Glutamatergic neuron (in vitro differentiated cells): ENCODE data around the gene HDAC10. TPM values are rescaled to one million over a fixed set of nuclear protein-coding genes. Genes with fewer than 3 reads are reported as not detected.

Source experiments
- DNase-seq: peaks from one replicate; pipeline ENCODE4 v3.0.0; 2022
- H3K27ac Mint-ChIP-seq: one replicate; pipeline ENCODE4 v1.8.0; 2020; ENCODE audit warnings: mild to moderate bottlenecking, mixed read lengths, inconsistent platforms; ENCODE audit not compliant: unreplicated experiment
- H3K27me3 Mint-ChIP-seq: one replicate; pipeline ENCODE4 v1.8.0; 2020; ENCODE audit warnings: mild to moderate bottlenecking, moderate library complexity, mixed read lengths, inconsistent platforms; ENCODE audit not compliant: unreplicated experiment
- H3K36me3 Mint-ChIP-seq: one replicate; pipeline ENCODE4 v1.8.0; 2020; ENCODE audit warnings: mild to moderate bottlenecking, mixed read lengths, inconsistent platforms; ENCODE audit not compliant: unreplicated experiment
- H3K4me1 Mint-ChIP-seq: one replicate; pipeline ENCODE4 v1.8.0; 2020; ENCODE audit warnings: mild to moderate bottlenecking, low read depth, mixed read lengths, inconsistent platforms; ENCODE audit not compliant: unreplicated experiment
- H3K4me3 Mint-ChIP-seq: one replicate; pipeline ENCODE4 v1.8.0; 2020; ENCODE audit warnings: mild to moderate bottlenecking, mixed read lengths, inconsistent platforms; ENCODE audit not compliant: unreplicated experiment
- H3K9me3 Mint-ChIP-seq: one replicate; pipeline ENCODE4 v1.8.0; 2020; ENCODE audit warnings: mild to moderate bottlenecking, moderate library complexity, mixed read lengths, inconsistent platforms; ENCODE audit not compliant: unreplicated experiment
- CTCF ChIP-seq: fragments of 200-600 bp; sonication (generic); IDR thresholded peaks from one replicate; pipeline ENCODE4 v1.5.0; 2021; ENCODE audit not compliant: partially characterized antibody, unreplicated experiment
- total RNA-seq: library from RNA; stranded (reverse); fragmentation: NEBNext Ultra II Directional; extraction: Animal tissue kit (Norgen Biotek cat#: 25700); gene quantifications from one replicate; pipeline ENCODE4 v1.2.1, GENCODE V29; 2021; ENCODE audit not compliant: unreplicated experiment

Gene HDAC10
- total RNA-seq, 1 donor from 2014 or later: 88.2 TPM

- Mint-ChIP-seq H3K4me3 (no peak overlapping the region), H3K27ac (no peak overlapping the region), H3K4me1 (no peaks in the 10 kb centered on the region), H3K9me3 (no peaks in the 10 kb centered on the region), H3K36me3 (no peaks in the 10 kb centered on the region), H3K27me3 (no peaks in the 10 kb centered on the region)
- no peak for DNase-seq
- no peak for TF ChIP-seq CTCF
Observed at GRCh38 chr22:50285568-50286229, 34.6 kb upstream of the HDAC10 start.

GRCh38 chr22:50284479-50284878 lies 33.4 kb upstream of the HDAC10 start:
- no peaks in the 10 kb centered on the region for H3K4me1 Mint-ChIP-seq
- no peak for TF ChIP-seq CTCF
- H3K36me3 Mint-ChIP-seq: no peaks in the 10 kb centered on the region
- no peak overlapping the region for H3K27ac Mint-ChIP-seq
- DNase-seq: no peak
- H3K4me3 Mint-ChIP-seq: no peak overlapping the region
- no peaks in the 10 kb centered on the region for H3K27me3 Mint-ChIP-seq
- no peaks in the 10 kb centered on the region for H3K9me3 Mint-ChIP-seq

GRCh38 chr22:50283821-50284220 lies 32.8 kb upstream of the HDAC10 start:
- TF ChIP-seq CTCF: no peak
- no peaks in the 10 kb centered on the region for H3K4me1 Mint-ChIP-seq
- no peaks in the 10 kb centered on the region for H3K27me3 Mint-ChIP-seq
- DNase-seq: no peak
- no peaks in the 10 kb centered on the region for H3K36me3 Mint-ChIP-seq
- H3K9me3 Mint-ChIP-seq: no peaks in the 10 kb centered on the region
- no peak overlapping the region for H3K4me3 Mint-ChIP-seq
- no peak overlapping the region for H3K27ac Mint-ChIP-seq

GRCh38 chr22:50282361-50283155 lies 31.5 kb upstream of the HDAC10 start:
- no peak for TF ChIP-seq CTCF
- no peaks in the 10 kb centered on the region for H3K36me3 Mint-ChIP-seq
- H3K27me3 Mint-ChIP-seq: peaks cover 1% of the 10 kb centered on the region
- H3K4me1 Mint-ChIP-seq: no peaks in the 10 kb centered on the region
- no peaks in the 10 kb centered on the region for H3K9me3 Mint-ChIP-seq
- no peak overlapping the region for H3K4me3 Mint-ChIP-seq
- H3K27ac Mint-ChIP-seq: no peak overlapping the region
- no peak for DNase-seq

GRCh38 chr22:50281957-50282356 lies 30.9 kb upstream of the HDAC10 start:
- peaks cover 3% of the 10 kb centered on the region for H3K27me3 Mint-ChIP-seq
- no peak overlapping the region for H3K4me3 Mint-ChIP-seq
- H3K27ac Mint-ChIP-seq: no peak overlapping the region
- no peaks in the 10 kb centered on the region for H3K36me3 Mint-ChIP-seq
- TF ChIP-seq CTCF: no peak
- H3K9me3 Mint-ChIP-seq: peaks cover 1% of the 10 kb centered on the region
- no peak for DNase-seq
- H3K4me1 Mint-ChIP-seq: no peaks in the 10 kb centered on the region
